ENCODE data around the gene LPCAT2. TPM values are rescaled to one million over a fixed set of nuclear protein-coding genes. Genes with fewer than 3 reads are reported as not detected.

LPCAT2 gene
- total and polyA plus RNA-seq, 2 of the 13 experiments (the other 11 are each of a cell fraction or from before 2014, with no cell fraction given), result 9.9 to 17.6 TPM

DNA sequence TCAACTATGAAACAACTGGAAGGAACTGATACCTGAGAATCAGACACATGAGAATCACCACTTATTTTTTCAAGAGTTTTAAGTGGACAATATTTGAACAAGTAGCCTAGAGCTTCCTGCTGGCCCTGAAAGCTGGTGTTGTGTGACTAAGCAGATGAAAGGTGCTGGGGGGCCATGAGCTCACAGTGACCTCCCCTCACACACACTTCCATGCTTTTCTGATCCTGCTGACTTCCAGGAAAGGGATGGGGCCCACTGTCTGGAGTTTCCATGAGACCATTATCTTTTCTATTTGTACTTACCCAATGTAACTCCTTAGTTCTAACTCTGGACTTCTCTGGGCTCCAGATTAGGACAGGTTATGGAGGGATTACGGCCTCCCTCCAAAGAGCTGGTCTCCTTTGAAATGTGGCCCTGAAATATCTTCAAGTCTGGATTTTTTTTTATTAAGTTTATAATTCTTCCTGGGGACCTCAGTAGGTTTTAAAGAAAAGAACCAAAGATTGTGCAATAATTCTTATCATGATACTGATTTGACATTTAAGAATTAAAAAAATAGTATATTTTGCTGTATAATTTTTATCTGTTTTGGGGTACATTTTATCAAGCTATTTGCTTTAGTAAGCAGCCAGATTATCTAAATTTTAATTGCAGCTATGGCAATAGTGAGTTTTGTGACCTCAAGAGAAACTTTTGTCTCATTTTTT lies 62.5 kb downstream of the LPCAT2 start (continued):
- TF ChIP-seq, protein P1, sequence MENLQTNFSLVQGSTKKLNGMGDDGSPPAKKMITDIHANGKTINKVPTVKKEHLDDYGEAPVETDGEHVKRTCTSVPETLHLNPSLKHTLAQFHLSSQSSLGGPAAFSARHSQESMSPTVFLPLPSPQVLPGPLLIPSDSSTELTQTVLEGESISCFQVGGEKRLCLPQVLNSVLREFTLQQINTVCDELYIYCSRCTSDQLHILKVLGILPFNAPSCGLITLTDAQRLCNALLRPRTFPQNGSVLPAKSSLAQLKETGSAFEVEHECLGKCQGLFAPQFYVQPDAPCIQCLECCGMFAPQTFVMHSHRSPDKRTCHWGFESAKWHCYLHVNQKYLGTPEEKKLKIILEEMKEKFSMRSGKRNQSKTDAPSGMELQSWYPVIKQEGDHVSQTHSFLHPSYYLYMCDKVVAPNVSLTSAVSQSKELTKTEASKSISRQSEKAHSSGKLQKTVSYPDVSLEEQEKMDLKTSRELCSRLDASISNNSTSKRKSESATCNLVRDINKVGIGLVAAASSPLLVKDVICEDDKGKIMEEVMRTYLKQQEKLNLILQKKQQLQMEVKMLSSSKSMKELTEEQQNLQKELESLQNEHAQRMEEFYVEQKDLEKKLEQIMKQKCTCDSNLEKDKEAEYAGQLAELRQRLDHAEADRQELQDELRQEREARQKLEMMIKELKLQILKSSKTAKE (CRISPR knock-in tag; IDR thresholded peaks at IDR 0.05; ENCODE audit: borderline replicate concordance), result peak; percentile 62; the same call in 1 of the 2 replicates
- TF ChIP-seq, protein P2, sequence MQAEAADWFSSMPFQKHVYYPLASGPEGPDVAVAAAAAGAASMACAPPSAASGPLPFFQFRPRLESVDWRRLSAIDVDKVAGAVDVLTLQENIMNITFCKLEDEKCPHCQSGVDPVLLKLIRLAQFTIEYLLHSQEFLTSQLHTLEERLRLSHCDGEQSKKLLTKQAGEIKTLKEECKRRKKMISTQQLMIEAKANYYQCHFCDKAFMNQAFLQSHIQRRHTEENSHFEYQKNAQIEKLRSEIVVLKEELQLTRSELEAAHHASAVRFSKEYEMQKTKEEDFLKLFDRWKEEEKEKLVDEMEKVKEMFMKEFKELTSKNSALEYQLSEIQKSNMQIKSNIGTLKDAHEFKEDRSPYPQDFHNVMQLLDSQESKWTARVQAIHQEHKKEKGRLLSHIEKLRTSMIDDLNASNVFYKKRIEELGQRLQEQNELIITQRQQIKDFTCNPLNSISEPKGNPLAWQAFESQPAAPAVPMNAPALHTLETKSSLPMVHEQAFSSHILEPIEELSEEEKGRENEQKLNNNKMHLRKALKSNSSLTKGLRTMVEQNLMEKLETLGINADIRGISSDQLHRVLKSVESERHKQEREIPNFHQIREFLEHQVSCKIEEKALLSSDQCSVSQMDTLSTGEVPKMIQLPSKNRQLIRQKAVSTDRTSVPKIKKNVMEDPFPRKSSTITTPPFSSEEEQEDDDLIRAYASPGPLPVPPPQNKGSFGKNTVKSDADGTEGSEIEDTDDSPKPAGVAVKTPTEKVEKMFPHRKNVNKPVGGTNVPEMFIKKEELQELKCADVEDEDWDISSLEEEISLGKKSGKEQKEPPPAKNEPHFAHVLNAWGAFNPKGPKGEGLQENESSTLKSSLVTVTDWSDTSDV (CRISPR knock-in tag; IDR thresholded peaks at IDR 0.05), result no peak
- TF ChIP-seq, protein P3, sequence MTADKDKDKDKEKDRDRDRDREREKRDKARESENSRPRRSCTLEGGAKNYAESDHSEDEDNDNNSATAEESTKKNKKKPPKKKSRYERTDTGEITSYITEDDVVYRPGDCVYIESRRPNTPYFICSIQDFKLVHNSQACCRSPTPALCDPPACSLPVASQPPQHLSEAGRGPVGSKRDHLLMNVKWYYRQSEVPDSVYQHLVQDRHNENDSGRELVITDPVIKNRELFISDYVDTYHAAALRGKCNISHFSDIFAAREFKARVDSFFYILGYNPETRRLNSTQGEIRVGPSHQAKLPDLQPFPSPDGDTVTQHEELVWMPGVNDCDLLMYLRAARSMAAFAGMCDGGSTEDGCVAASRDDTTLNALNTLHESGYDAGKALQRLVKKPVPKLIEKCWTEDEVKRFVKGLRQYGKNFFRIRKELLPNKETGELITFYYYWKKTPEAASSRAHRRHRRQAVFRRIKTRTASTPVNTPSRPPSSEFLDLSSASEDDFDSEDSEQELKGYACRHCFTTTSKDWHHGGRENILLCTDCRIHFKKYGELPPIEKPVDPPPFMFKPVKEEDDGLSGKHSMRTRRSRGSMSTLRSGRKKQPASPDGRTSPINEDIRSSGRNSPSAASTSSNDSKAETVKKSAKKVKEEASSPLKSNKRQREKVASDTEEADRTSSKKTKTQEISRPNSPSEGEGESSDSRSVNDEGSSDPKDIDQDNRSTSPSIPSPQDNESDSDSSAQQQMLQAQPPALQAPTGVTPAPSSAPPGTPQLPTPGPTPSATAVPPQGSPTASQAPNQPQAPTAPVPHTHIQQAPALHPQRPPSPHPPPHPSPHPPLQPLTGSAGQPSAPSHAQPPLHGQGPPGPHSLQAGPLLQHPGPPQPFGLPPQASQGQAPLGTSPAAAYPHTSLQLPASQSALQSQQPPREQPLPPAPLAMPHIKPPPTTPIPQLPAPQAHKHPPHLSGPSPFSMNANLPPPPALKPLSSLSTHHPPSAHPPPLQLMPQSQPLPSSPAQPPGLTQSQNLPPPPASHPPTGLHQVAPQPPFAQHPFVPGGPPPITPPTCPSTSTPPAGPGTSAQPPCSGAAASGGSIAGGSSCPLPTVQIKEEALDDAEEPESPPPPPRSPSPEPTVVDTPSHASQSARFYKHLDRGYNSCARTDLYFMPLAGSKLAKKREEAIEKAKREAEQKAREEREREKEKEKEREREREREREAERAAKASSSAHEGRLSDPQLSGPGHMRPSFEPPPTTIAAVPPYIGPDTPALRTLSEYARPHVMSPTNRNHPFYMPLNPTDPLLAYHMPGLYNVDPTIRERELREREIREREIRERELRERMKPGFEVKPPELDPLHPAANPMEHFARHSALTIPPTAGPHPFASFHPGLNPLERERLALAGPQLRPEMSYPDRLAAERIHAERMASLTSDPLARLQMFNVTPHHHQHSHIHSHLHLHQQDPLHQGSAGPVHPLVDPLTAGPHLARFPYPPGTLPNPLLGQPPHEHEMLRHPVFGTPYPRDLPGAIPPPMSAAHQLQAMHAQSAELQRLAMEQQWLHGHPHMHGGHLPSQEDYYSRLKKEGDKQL (CRISPR knock-in tag; IDR thresholded peaks at IDR 0.05; ENCODE audit: low read depth), result peak; percentile 55; the same call in 1 of the 2 replicates
- TF ChIP-seq ZNF446 (CRISPR knock-in tag; IDR thresholded peaks at IDR 0.05) (no peak), ZSCAN31 (CRISPR knock-in tag; IDR thresholded peaks at IDR 0.05; ENCODE audit: low read depth) (no peak), PHF21A (CRISPR knock-in tag; IDR thresholded peaks at IDR 0.05) (peak; percentile 73), ZNF180 (CRISPR knock-in tag; IDR thresholded peaks at IDR 0.05; ENCODE audit: borderline replicate concordance, low read depth) (no peak)
- TF ChIP-seq, protein P4, sequence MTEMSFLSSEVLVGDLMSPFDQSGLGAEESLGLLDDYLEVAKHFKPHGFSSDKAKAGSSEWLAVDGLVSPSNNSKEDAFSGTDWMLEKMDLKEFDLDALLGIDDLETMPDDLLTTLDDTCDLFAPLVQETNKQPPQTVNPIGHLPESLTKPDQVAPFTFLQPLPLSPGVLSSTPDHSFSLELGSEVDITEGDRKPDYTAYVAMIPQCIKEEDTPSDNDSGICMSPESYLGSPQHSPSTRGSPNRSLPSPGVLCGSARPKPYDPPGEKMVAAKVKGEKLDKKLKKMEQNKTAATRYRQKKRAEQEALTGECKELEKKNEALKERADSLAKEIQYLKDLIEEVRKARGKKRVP (CRISPR knock-in tag; IDR thresholded peaks at IDR 0.05), result peak in 1 of 2 experiments; percentile 19; a peak in 1 of 4 replicates
- TF ChIP-seq, protein P5, sequence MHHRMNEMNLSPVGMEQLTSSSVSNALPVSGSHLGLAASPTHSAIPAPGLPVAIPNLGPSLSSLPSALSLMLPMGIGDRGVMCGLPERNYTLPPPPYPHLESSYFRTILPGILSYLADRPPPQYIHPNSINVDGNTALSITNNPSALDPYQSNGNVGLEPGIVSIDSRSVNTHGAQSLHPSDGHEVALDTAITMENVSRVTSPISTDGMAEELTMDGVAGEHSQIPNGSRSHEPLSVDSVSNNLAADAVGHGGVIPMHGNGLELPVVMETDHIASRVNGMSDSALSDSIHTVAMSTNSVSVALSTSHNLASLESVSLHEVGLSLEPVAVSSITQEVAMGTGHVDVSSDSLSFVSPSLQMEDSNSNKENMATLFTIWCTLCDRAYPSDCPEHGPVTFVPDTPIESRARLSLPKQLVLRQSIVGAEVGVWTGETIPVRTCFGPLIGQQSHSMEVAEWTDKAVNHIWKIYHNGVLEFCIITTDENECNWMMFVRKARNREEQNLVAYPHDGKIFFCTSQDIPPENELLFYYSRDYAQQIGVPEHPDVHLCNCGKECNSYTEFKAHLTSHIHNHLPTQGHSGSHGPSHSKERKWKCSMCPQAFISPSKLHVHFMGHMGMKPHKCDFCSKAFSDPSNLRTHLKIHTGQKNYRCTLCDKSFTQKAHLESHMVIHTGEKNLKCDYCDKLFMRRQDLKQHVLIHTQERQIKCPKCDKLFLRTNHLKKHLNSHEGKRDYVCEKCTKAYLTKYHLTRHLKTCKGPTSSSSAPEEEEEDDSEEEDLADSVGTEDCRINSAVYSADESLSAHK (CRISPR knock-in tag; IDR thresholded peaks at IDR 0.05; ENCODE audit: borderline replicate concordance), result no peak

Measured in HepG2 (cell line).